Measurements from ENCODE around the gene RGS14.

The RGS14 gene

GRCh38 chr5:177357459-177358351 lies at the start of gene RGS14:
TSS of gene RGS14 (plus strand) at chr5:177357924. CDS start at chr5:177358025, 101 bp downstream.
- DNase-seq: peak in 3 of 4 experiments; percentile 18 to 60 (median 34)

GRCh38 chr5:177308740-177309139 lies 49.0 kb upstream of the RGS14 start:
- DNase-seq: no peak

- DNase-seq: peak in 3 of 4 experiments; percentile 33 to 59 (median 36)
These were observed 48.2 kb upstream of the RGS14 start for GRCh38 chr5:177309351-177310191.

DNA sequence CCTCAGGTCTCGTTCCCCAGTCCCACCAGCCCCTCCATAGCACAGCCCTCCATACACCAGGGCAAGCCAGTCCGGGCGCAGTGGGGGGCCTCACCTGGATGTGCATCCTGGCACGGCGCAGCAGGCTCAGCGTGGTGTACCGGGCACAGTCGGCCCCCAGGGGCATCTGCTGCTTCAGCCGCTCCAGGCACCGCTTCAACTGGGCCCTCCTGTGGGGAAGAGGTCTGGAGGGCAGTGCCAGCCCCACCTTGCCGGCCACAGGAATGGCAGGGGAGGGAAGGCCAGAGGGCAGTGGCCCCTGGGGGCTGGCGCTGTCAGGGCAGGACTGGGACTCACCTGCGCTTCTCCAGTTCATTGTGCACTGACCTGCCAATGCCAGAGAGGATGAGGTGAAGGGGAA lies 47.4 kb upstream of the RGS14 start:
- DNase-seq: no peak

- no peak for DNase-seq
These were observed 46.9 kb upstream of the RGS14 start for GRCh38 chr5:177310757-177311391.

DNA sequence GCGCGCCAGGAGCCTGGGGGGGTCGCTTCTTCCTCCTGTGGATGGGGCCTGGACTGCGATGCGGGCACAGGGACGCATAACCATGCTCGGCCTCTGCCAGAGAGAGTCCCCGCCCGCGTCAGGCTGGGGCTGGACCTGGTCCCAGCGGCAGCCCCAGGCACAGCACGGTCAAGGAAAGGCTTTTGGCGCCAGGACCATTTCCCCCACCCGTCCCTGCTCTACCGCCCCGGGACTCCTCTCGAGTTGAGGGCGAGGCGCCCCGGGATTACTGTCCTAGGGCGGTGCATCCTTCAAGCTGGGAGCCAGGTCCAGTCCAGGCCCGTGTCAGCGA lies 46.4 kb upstream of the RGS14 start:
- no peak for DNase-seq

DNA sequence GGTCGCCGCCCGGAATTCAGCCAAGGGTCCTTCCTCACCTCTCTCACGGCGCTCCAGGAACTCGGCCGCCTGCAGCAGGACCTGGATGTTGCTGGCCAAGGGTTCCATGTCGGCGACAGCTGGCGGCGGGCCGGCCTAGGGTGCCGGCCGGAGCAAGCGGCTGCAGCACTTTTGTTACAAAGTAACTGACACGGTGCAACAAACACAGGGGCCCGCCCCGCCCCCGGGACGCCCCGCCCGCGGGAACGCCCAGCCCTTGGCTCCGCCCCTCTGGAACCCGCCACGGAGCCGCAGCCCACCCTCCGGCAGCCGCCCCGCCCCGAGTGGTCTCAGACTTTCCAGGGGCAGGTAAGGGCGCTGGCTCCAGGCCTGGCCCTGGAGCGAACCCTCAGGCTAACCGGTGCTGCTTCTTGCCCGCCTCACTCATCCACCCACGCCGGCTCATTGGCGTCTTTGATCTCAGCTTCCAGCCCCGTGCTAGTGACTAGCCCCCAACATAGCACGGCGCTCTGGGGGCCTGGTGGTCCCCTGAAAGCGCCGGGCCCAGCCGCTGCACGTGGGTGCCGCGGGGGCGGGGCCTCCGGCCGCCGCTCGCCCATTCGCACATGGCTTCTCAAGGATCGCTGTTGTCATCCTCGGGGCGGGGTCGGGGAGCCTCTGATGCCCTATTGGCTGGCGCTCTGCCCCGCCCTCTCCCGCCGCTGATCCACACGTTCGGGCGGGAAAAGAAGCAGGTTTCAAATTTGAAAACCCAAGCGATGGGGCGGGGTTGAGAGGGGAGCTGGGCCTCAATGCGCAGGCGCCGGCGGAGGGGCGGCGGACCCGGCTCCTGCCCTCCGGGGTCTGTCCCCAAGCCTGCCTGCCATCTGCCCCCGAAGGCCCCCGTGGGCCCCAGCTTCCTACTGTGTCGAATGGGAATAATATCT lies 45.7 kb upstream of the RGS14 start, which contains the start of gene MXD3:
Gene MXD3 (minus strand): TSS at position 176 of the 926 bp plus-strand sequence. CDS start 68 bp downstream, at position 108.
- peak; percentile 65 to 91 (median 80) for DNase-seq

DNA sequence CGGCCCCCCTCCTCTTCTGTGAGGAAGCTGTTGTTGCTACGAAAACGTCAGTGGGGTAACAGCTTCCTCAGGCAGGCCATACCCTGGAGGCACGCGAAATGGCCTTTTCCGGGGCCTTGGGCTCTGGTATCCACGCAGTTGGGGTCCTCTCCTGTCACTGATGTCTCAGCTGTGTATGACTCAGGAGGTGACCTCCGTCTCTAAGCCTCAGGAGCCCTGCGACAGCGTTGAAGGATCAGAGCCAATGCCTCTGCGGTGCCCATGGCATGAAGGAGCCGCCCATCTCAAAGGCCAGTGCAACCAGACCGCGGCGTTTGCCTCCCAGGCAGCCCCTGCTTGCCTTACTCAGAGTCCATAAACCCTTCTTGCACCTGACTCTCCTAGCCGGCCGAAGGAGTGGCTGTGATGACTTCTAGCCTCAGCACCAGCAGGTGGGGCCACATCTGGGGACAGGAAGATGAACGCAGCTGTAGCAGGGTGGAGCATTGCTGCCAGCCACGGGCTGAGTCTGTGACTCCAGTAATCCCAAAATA lies 45.0 kb upstream of the RGS14 start:
- no peak for DNase-seq

- no peak for DNase-seq
These were observed 44.0 kb upstream of the RGS14 start for GRCh38 chr5:177313561-177314259.

DNA sequence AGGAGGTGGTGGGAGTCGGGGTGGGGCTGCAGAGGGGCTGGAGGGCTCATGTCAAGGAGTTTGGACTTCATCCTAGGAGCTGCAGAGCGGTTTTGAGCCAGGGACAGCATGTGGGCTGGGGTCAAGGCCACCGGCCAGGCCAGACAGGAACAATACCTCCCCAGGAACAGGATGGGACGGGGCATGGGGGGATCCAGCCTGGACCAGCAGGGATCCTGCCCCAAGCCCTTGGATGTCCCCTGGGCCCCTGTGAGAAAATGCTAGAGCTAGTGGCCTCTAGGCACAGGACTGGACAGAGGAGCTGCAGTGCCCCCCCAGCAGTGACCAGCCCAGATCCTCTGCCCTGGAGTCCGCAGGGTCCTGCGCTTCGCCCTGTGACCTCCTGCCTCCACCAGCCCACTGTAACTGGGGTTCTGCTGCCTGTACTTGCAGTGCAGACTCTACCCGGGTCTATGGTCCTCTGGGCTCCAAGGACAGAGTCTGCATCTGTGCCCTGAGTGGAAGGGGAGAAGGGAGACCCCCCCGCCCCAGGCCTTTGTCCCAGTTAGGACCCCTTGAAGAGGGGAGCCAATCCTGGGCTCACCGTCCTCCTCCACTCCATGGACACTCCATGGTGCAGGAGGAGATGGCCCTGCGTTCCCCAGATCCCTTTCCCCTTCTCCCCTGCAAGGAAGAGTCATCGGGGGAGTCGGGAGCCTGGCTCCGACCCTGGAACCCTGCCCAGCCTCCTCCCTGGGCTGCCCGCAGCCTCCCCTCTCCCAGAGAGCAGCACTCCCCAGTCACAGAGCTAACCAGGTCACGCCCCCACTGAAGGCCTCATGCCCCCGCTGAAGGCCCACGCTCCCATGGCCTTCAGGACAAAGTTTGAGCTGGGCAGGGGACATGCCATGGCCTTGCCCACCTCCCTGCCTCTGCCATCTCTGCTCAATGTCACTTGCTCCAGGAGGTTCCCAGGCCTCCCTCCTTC lies 43.1 kb upstream of the RGS14 start:
- DNase-seq: no peak

GRCh38 chr5:177315411-177315810 lies 42.3 kb upstream of the RGS14 start:
- DNase-seq: no peak

- no peak for DNase-seq
These were observed 41.7 kb upstream of the RGS14 start for GRCh38 chr5:177316005-177316404.

GRCh38 chr5:177317959-177318377 lies 39.8 kb upstream of the RGS14 start:
- DNase-seq: peak; percentile 26 to 59 (median 48)

DNA sequence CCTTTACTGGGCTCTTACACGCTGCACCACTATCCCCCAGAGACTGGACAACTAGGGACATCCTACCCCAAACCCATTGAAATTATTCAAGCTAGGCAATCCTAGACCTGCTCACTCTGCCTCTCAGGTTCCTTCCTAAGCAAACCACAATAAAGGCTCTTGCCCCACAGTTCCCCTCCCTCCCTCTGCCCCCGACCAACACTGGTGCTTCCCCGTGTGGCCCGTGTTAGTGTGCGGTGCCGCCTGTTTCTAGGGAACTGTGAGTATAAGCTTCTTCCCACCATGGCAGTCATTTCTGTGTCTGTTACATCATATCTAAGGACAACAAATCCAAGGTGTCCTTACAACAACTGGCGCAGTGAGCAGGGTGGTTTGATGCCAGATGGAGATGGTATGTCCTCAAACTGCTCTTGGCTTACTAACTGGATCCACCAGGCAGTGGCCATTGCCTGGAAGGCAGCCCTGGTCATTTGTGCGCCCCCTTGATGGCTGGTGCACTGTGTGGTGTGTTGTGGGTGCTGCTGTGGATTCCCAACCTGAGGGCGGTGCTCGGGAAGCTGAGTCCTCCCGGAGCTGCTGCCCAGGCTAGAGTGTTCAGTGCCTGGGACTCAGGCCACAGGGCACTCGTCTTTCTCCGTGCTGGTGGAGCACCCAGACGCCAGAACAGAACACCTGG lies 37.7 kb upstream of the RGS14 start:
- DNase-seq: no peak

DNA sequence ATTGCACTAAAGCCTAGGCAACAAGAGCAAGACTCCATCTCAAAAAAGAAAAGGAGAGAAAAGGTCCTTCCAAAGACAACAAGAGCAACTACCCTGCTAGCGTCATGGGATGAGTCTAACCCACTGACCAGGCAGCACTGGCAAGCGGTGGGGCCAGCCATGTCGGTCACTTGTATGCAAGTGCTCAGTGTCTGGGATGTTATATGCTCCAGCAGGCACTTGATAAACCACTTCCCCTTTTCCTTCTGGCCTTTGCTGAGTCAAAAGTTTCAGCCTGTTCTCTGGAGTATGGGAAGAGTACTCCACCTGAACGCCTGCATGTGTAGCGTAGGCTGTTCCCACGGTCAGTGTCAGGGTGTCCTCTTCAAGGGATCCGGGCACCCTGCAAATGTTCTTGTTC lies 36.8 kb upstream of the RGS14 start:
- no peak for DNase-seq

GRCh38 chr5:177325868-177326381 lies 31.8 kb upstream of the RGS14 start:
- DNase-seq: no peak

- DNase-seq: no peak
These were observed 29.9 kb upstream of the RGS14 start for GRCh38 chr5:177327539-177328522.

All from activated naive CD4-positive, alpha-beta T cell (primary cell).